GM12875 (cell line): ENCODE results near the gene ACOT6.
"Not testable (repeated sequence)": the region's sequence is repeated elsewhere in the genome, so short reads cannot be mapped to it uniquely, and the experiment has no call there.

Experiments
- H3K4me3 ChIP-seq: one replicate; pipeline ENCODE4 v1.5.1; 2011; ENCODE audit warnings: low read depth, low read length, control low read depth
- TF ChIP-seq, protein P1 (sequence below): IDR thresholded peaks from 2 replicates; pipeline ENCODE4 v1.5.1; 2011; ENCODE audit warnings: low read depth, mild to moderate bottlenecking, control low read depth, inconsistent platforms, low read length, moderate library complexity, borderline replicate concordance; ENCODE audit not compliant: insufficient read depth

ACOT6 gene

DNA sequence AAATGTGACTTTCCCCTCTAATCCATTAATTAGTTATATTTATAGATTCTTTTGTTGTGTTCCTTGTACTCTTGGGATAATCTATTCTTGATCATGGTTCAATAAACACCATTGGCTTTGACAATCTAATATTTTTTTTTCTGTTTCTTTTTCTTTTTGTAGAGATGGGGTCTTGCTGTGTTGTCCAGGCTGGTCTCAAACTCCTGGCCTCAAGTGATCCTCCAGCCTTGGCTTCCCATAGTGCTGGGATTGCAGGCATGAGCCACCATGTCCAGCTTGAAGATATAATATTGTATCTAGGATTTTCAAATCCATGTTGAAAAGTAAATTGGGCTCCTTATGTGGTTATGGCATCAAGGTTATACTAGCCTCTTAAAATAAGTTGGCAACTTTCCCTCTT lies 38.7 kb downstream of the ACOT6 start:
- TF ChIP-seq, protein P1, sequence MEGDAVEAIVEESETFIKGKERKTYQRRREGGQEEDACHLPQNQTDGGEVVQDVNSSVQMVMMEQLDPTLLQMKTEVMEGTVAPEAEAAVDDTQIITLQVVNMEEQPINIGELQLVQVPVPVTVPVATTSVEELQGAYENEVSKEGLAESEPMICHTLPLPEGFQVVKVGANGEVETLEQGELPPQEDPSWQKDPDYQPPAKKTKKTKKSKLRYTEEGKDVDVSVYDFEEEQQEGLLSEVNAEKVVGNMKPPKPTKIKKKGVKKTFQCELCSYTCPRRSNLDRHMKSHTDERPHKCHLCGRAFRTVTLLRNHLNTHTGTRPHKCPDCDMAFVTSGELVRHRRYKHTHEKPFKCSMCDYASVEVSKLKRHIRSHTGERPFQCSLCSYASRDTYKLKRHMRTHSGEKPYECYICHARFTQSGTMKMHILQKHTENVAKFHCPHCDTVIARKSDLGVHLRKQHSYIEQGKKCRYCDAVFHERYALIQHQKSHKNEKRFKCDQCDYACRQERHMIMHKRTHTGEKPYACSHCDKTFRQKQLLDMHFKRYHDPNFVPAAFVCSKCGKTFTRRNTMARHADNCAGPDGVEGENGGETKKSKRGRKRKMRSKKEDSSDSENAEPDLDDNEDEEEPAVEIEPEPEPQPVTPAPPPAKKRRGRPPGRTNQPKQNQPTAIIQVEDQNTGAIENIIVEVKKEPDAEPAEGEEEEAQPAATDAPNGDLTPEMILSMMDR: no peak
- H3K4me3 ChIP-seq: no peak overlapping the region

- no peak overlapping the region for H3K4me3 ChIP-seq
- TF ChIP-seq, protein P1: no peak
Observed at GRCh38 chr14:73655851-73656250, 43.5 kb downstream of the ACOT6 start.

DNA sequence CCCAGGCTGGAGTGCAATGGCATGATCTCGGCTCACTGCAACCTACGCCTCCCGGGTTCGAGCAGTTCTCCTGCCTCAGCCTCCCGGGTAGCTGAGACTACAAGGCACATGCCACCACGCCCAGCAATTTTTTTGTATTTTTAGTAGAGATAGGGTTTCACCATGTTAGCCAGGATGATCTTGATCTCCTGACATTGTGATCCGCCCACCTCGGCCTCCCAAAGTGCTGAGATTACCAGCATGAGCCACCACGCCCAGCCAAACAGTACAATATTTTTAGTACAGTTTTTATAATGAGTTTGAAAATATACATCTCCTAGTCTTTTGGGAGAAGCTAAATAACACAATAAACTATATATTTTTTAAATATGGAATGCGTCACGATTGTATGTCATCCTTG lies 46.9 kb downstream of the ACOT6 start:
- H3K4me3 ChIP-seq: not testable (repeated sequence)

GRCh38 chr14:73660511-73660910 lies 48.2 kb downstream of the ACOT6 start:
- no peak overlapping the region for H3K4me3 ChIP-seq
- TF ChIP-seq, protein P1: no peak

GRCh38 chr14:73661872-73662271 lies 49.6 kb downstream of the ACOT6 start:
- TF ChIP-seq, protein P1: no peak
- no peak overlapping the region for H3K4me3 ChIP-seq

DNA sequence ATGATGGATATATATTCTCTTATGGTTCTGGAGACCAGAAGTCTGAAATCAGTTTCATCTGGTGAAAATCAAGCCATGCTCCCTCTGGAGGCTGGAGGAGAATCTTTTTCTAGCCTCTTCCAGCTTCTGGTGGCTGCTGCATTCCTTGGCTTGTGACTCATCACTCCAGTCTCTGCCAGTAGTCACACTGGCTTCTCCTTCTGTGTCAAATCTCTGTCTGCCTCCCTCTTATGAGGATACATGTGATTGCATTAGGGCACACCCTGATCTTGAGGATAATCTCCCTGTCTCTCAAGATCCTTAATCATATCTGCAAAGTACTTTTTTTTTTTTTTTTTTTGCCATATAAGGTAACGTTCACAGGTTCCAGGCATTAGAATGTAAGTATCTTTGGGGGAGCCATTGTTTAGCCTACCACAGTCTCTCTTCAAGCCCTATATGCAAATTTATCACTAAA lies 50.2 kb downstream of the ACOT6 start:
- no peak overlapping the region for H3K4me3 ChIP-seq
- TF ChIP-seq, protein P1: no peak

DNA sequence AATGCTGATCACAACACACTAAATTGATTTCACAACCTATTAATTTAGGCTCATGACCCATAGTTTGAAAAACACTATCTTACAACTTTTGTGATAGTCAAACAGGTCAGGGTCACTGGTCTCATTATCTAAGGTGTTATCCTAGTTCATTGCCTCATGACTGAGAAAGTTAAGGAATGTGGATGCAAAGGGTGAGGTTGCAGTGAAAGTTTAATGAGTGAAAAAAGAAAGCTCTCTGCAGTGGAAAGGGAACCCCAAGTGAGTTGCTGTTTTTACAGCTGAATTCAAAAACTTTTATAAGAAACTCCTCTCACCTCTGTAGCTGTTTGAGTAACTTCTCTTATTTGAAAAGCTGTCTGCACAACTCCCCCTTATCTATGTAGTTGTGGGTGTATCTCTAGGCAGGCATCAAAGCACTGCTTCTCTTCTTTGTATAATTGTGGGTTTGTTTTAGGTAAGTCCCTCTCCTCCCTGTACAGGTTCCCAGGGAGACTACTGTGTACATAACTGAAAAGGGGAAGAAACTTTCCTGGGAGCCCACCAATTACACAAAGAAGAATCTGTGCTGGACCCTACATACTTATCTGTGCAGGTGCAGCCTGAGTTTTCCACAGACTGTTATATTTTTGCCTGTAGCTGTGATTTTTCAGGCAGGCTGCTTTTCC lies 51.4 kb downstream of the ACOT6 start:
- TF ChIP-seq, protein P1: no peak
- H3K4me3 ChIP-seq: no peak overlapping the region

GRCh38 chr14:73665130-73665529 lies 52.8 kb downstream of the ACOT6 start:
- H3K4me3 ChIP-seq: no peak overlapping the region
- TF ChIP-seq, protein P1: no peak
